SIG-M5 treated with dmso at 0.1 percent for 504 hours (cell line): ENCODE data around the gene CDH4.

ENCODE experiments used
- DNase-seq: peaks from one replicate; lab custom pipeline; 2025; ENCODE audit not compliant: unreplicated experiment; lab: John Stamatoyannopoulos, UW

Gene CDH4

GRCh38 chr20:61769286-61769832 is 517.3 kb downstream of the CDH4 start:
- no peak for DNase-seq

GRCh38 chr20:61770113-61770585 is 518.1 kb downstream of the CDH4 start:
- no peak for DNase-seq

GRCh38 chr20:61771805-61772350 is 519.8 kb downstream of the CDH4 start:
- no peak for DNase-seq

- DNase-seq: no peak
These were observed 521.0 kb downstream of the CDH4 start for GRCh38 chr20:61772828-61773631.

GRCh38 chr20:61773926-61774587 is 522.0 kb downstream of the CDH4 start:
- DNase-seq: no peak

- DNase-seq: no peak
These were observed 523.4 kb downstream of the CDH4 start for GRCh38 chr20:61775423-61775822.

- DNase-seq: no peak
These were observed 524.5 kb downstream of the CDH4 start for GRCh38 chr20:61776491-61777075.

GRCh38 chr20:61777773-61778494 is 525.9 kb downstream of the CDH4 start:
- DNase-seq: no peak

GRCh38 chr20:61778495-61778863 is 526.4 kb downstream of the CDH4 start:
- no peak for DNase-seq

GRCh38 chr20:61779176-61779965 is 527.3 kb downstream of the CDH4 start:
- DNase-seq: no peak

- no peak for DNase-seq
These were observed 528.0 kb downstream of the CDH4 start for GRCh38 chr20:61780066-61780465.

- DNase-seq: no peak
These were observed 532.9 kb downstream of the CDH4 start for GRCh38 chr20:61784801-61785566.

- DNase-seq: no peak
These were observed 533.4 kb downstream of the CDH4 start for GRCh38 chr20:61785567-61785816.

- no peak for DNase-seq
These were observed 534.2 kb downstream of the CDH4 start for GRCh38 chr20:61786230-61786629.

- DNase-seq: no peak
These were observed 536.3 kb downstream of the CDH4 start for GRCh38 chr20:61788343-61788742.

- DNase-seq: peak; percentile 18
These were observed 537.3 kb downstream of the CDH4 start for GRCh38 chr20:61789329-61789728.

- DNase-seq: no peak
These were observed 538.2 kb downstream of the CDH4 start for GRCh38 chr20:61790116-61790827.

- no peak for DNase-seq
These were observed 539.9 kb downstream of the CDH4 start for GRCh38 chr20:61791995-61792394.
